WTC11 (cell line): ENCODE measurements around the gene TNC. TPM values are rescaled to one million over a fixed set of nuclear protein-coding genes. Genes with fewer than 3 reads are reported as not detected.

Experiments used
- ATAC-seq: fragments of 200-7000 bp; cut with Tn5 transposase; 2 replicates; pipeline ENCODE4 v1.10.0; 2021; ENCODE audit warnings: mild to moderate bottlenecking, moderate library complexity
- CTCF ChIA-PET: fragments of 300-600 bp; sonication (Branson Sonifier 250); formaldehyde crosslinking; loops from one replicate; lab custom pipeline; 2021; ENCODE audit warnings: antibody characterized with exemption; lab: Charles Lee
- POLR2A ChIA-PET: fragments of 350-600 bp; sonication (Branson Sonifier 250); formaldehyde crosslinking; loops from one replicate; lab custom pipeline; 2021; ENCODE audit warnings: antibody characterized with exemption; lab: Charles Lee
- DNase-seq: peaks from one replicate; pipeline ENCODE4 v3.0.0; 2021; ENCODE audit warnings: low spot score
- H3K27ac Mint-ChIP-seq: 2 replicates; pipeline ENCODE4 v1.8.0; 2021; ENCODE audit warnings: mixed read lengths
- H3K27me3 Mint-ChIP-seq: 2 replicates; pipeline ENCODE4 v1.8.0; 2021; ENCODE audit warnings: low read depth, mild to moderate bottlenecking, moderate library complexity, mixed read lengths
- H3K36me3 Mint-ChIP-seq: 2 replicates; pipeline ENCODE4 v1.8.0; 2021; ENCODE audit warnings: mixed read lengths
- H3K4me1 Mint-ChIP-seq: 2 replicates; pipeline ENCODE4 v1.8.0; 2022; ENCODE audit warnings: mixed read lengths
- H3K4me3 Mint-ChIP-seq: 2 replicates; pipeline ENCODE4 v1.8.0; 2021; ENCODE audit warnings: mild to moderate bottlenecking, moderate library complexity, mixed read lengths
- H3K9me3 Mint-ChIP-seq: 2 replicates; pipeline ENCODE4 v1.8.0; 2021; ENCODE audit warnings: mixed read lengths
- ATF1 ChIP-seq: sonication (generic); formaldehyde crosslinking; IDR thresholded peaks from 2 replicates; pipeline ENCODE4 v1.8.1; 2023; ENCODE audit warnings: mild to moderate bottlenecking, moderate library complexity, missing genetic modification reagents
- CBFB ChIP-seq: sonication (generic); formaldehyde crosslinking; IDR thresholded peaks from 2 replicates; pipeline ENCODE4 v1.8.1; 2022; ENCODE audit warnings: mild to moderate bottlenecking, low read depth, missing genetic modification reagents
- ELF4 ChIP-seq: sonication (generic); formaldehyde crosslinking; IDR thresholded peaks from 2 replicates; pipeline ENCODE4 v1.8.1; 2022; ENCODE audit warnings: low read depth, mild to moderate bottlenecking, moderate library complexity, missing genetic modification reagents
- FOXJ3 ChIP-seq: sonication (generic); formaldehyde crosslinking; IDR thresholded peaks from 2 replicates; pipeline ENCODE4 v1.9.0; 2021; ENCODE audit warnings: missing genetic modification reagents, mild to moderate bottlenecking, borderline replicate concordance
- HMGA2 ChIP-seq: fragments of 250-450 bp; sonication (Bioruptor Pico); IDR thresholded peaks from 2 replicates; pipeline ENCODE4 v1.4.0; 2021; ENCODE audit warnings: mild to moderate bottlenecking, moderate library complexity
- KAT7 ChIP-seq: sonication (generic); formaldehyde crosslinking; IDR thresholded peaks from 2 replicates; pipeline ENCODE4 v1.8.1; 2023; ENCODE audit warnings: missing genetic modification reagents, mild to moderate bottlenecking, borderline replicate concordance
- MXD4 ChIP-seq: fragments of 250-450 bp; sonication (Bioruptor Pico); IDR thresholded peaks from 2 replicates; pipeline ENCODE4 v1.8.0; 2021; ENCODE audit warnings: mild to moderate bottlenecking, moderate library complexity, borderline replicate concordance
- MYBL2 ChIP-seq: sonication (generic); formaldehyde crosslinking; IDR thresholded peaks from 2 replicates; pipeline ENCODE4 v1.8.1; 2023; ENCODE audit warnings: mild to moderate bottlenecking, moderate library complexity, missing genetic modification reagents
- NFYB ChIP-seq: sonication (generic); formaldehyde crosslinking; conservative IDR thresholded peaks from 2 replicates; pipeline ENCODE4 v1.8.0; 2022; ENCODE audit warnings: low read depth, missing genetic modification reagents
- NR1H2 ChIP-seq: sonication (generic); formaldehyde crosslinking; IDR thresholded peaks from 2 replicates; pipeline ENCODE4 v1.9.0; 2021; ENCODE audit warnings: mild to moderate bottlenecking, moderate library complexity, missing genetic modification reagents
- NR2C2 ChIP-seq: sonication (generic); formaldehyde crosslinking; IDR thresholded peaks from 2 replicates; pipeline ENCODE4 v1.8.0; 2022; ENCODE audit warnings: mild to moderate bottlenecking, missing genetic modification reagents
- NR3C1 ChIP-seq: sonication (generic); formaldehyde crosslinking; conservative IDR thresholded peaks from 2 replicates; pipeline ENCODE4 v1.8.1; 2023; ENCODE audit warnings: low read depth, mild to moderate bottlenecking, missing genetic modification reagents
- PRRX2 ChIP-seq: fragments of 250-450 bp; sonication (Bioruptor Pico); IDR thresholded peaks from 2 replicates; pipeline ENCODE4 v1.8.0; 2021; ENCODE audit warnings: mild to moderate bottlenecking
- SOX15 ChIP-seq: fragments of 250-450 bp; sonication (Bioruptor Pico); IDR thresholded peaks from 2 replicates; pipeline ENCODE4 v1.9.0; 2021; ENCODE audit warnings: mild to moderate bottlenecking
- TCF7 ChIP-seq: sonication (generic); formaldehyde crosslinking; IDR thresholded peaks from 2 replicates; pipeline ENCODE4 v1.8.0; 2022; ENCODE audit warnings: mild to moderate bottlenecking, low read depth, missing genetic modification reagents, moderate library complexity
- TEAD1 ChIP-seq: sonication (generic); formaldehyde crosslinking; IDR thresholded peaks from 2 replicates; pipeline ENCODE4 v1.8.0; 2022; ENCODE audit warnings: mild to moderate bottlenecking, missing genetic modification reagents
- TP53 ChIP-seq: sonication (generic); formaldehyde crosslinking; IDR thresholded peaks from 2 replicates; pipeline ENCODE4 v1.8.1; 2023; ENCODE audit warnings: mild to moderate bottlenecking, missing genetic modification reagents
- USF2 ChIP-seq: sonication (generic); formaldehyde crosslinking; IDR thresholded peaks from 2 replicates; pipeline ENCODE4 v1.8.1; 2023; ENCODE audit warnings: mild to moderate bottlenecking, missing genetic modification reagents, moderate library complexity
- ZBTB21 ChIP-seq: sonication (generic); formaldehyde crosslinking; IDR thresholded peaks from 2 replicates; pipeline ENCODE4 v1.8.1; 2023; ENCODE audit warnings: mild to moderate bottlenecking, missing genetic modification reagents, borderline replicate concordance
- ZNF263 ChIP-seq: sonication (generic); formaldehyde crosslinking; IDR thresholded peaks from 2 replicates; pipeline ENCODE4 v1.8.1; 2022; ENCODE audit warnings: low read depth, mild to moderate bottlenecking, moderate library complexity, missing genetic modification reagents
- ZNF532 ChIP-seq: fragments of 250-450 bp; sonication (Bioruptor Pico); IDR thresholded peaks from 2 replicates; pipeline ENCODE4 v1.9.0; 2021; ENCODE audit warnings: mild to moderate bottlenecking, borderline replicate concordance
- ZNF671 ChIP-seq: fragments of 250-450 bp; sonication (Bioruptor Pico); IDR thresholded peaks from 2 replicates; pipeline ENCODE4 v1.8.0; 2021; ENCODE audit warnings: mild to moderate bottlenecking
- total RNA-seq: library from RNA; stranded (reverse); gene quantifications from 3 replicates; pipeline ENCODE4 v1.2.3, GENCODE V29; 2021
- TF ChIP-seq, protein P1 (sequence below): sonication (generic); formaldehyde crosslinking; IDR thresholded peaks from 2 replicates; pipeline ENCODE4 v1.8.1; 2023; ENCODE audit warnings: mild to moderate bottlenecking, missing genetic modification reagents, borderline replicate concordance
- TF ChIP-seq, protein P2 (sequence below): sonication (generic); formaldehyde crosslinking; IDR thresholded peaks from 2 replicates; pipeline ENCODE4 v1.8.1; 2022; ENCODE audit warnings: mild to moderate bottlenecking, missing genetic modification reagents, moderate library complexity, borderline replicate concordance
- TF ChIP-seq, protein P3 (sequence below): sonication (generic); formaldehyde crosslinking; IDR thresholded peaks from 2 replicates; pipeline ENCODE4 v1.8.0; 2022; ENCODE audit warnings: mild to moderate bottlenecking, missing genetic modification reagents

Gene TNC
- total RNA-seq, 1 experiment from 2014 or later = 4.5 TPM

DNA sequence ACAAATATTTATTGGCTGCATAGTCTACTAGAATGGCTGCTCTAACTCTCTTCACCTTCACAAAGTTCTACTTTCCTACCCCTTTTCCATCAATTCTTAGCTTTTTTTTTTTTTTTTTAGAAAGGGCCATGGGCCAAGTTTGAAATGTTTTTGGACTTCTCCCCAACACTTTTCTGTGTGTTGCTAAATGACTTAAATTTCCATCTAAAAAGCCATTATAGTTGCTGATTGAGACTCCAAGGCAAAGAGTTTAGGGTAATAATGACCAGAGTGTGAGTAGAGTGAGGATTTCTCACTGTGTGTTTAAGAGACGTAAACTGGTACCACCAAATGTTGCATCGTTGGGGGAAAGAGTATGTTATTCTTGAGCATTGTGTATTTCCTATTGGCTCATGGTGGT, 24.4 kb downstream of the TNC start (continued):
- TF ChIP-seq, protein P1, sequence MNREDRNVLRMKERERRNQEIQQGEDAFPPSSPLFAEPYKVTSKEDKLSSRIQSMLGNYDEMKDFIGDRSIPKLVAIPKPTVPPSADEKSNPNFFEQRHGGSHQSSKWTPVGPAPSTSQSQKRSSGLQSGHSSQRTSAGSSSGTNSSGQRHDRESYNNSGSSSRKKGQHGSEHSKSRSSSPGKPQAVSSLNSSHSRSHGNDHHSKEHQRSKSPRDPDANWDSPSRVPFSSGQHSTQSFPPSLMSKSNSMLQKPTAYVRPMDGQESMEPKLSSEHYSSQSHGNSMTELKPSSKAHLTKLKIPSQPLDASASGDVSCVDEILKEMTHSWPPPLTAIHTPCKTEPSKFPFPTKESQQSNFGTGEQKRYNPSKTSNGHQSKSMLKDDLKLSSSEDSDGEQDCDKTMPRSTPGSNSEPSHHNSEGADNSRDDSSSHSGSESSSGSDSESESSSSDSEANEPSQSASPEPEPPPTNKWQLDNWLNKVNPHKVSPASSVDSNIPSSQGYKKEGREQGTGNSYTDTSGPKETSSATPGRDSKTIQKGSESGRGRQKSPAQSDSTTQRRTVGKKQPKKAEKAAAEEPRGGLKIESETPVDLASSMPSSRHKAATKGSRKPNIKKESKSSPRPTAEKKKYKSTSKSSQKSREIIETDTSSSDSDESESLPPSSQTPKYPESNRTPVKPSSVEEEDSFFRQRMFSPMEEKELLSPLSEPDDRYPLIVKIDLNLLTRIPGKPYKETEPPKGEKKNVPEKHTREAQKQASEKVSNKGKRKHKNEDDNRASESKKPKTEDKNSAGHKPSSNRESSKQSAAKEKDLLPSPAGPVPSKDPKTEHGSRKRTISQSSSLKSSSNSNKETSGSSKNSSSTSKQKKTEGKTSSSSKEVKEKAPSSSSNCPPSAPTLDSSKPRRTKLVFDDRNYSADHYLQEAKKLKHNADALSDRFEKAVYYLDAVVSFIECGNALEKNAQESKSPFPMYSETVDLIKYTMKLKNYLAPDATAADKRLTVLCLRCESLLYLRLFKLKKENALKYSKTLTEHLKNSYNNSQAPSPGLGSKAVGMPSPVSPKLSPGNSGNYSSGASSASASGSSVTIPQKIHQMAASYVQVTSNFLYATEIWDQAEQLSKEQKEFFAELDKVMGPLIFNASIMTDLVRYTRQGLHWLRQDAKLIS (CRISPR knock-in tag) = no peak
- no peak for TF ChIP-seq CBFB
- TF ChIP-seq PRRX2 (CRISPR knock-in tag) = no peak
- TF ChIP-seq SOX15 (CRISPR knock-in tag) = no peak
- no peak for TF ChIP-seq NR3C1 (CRISPR knock-in tag)
- no peak for TF ChIP-seq ZBTB21
- TF ChIP-seq TCF7 = no peak
- no peak for TF ChIP-seq MXD4 (CRISPR knock-in tag)
- TF ChIP-seq ZNF263 (CRISPR knock-in tag) = no peak
- no peak for TF ChIP-seq TP53 (CRISPR knock-in tag)
- TF ChIP-seq, protein P2, sequence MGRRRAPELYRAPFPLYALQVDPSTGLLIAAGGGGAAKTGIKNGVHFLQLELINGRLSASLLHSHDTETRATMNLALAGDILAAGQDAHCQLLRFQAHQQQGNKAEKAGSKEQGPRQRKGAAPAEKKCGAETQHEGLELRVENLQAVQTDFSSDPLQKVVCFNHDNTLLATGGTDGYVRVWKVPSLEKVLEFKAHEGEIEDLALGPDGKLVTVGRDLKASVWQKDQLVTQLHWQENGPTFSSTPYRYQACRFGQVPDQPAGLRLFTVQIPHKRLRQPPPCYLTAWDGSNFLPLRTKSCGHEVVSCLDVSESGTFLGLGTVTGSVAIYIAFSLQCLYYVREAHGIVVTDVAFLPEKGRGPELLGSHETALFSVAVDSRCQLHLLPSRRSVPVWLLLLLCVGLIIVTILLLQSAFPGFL (CRISPR knock-in tag) = no peak
- TF ChIP-seq NR1H2 (CRISPR knock-in tag) = no peak
- no peak for TF ChIP-seq ATF1

GRCh38 chr9:115090486-115090885, 27.5 kb downstream of the TNC start:
- POLR2A ChIA-PET = no interaction called here
- no peak overlapping the region for H3K4me3 Mint-ChIP-seq
- CTCF ChIA-PET = no interaction called here
- H3K9me3 Mint-ChIP-seq = no peaks in the 10 kb centered on the region
- no peaks in the 10 kb centered on the region for H3K36me3 Mint-ChIP-seq
- H3K4me1 Mint-ChIP-seq = peaks cover 17% of the 10 kb centered on the region
- 0 out of 2 replicates have a peak, but pooled peaks have one; percentile 18 for ATAC-seq
- DNase-seq = no peak
- H3K27ac Mint-ChIP-seq = no peak overlapping the region
- TF ChIP-seq NR2C2 (CRISPR knock-in tag) = no peak
- no peak for TF ChIP-seq MYBL2 (CRISPR knock-in tag)
- no peak for TF ChIP-seq ELF4
- no peak for TF ChIP-seq FOXJ3
- no peak for TF ChIP-seq HMGA2
- TF ChIP-seq KAT7 = no peak
- no peak for TF ChIP-seq PRRX2 (CRISPR knock-in tag)
- no peak for TF ChIP-seq ZNF671 (CRISPR knock-in tag)
- no peak for TF ChIP-seq TEAD1 (CRISPR knock-in tag)
- TF ChIP-seq USF2 (CRISPR knock-in tag) = no peak
- no peak for TF ChIP-seq ZNF532 (CRISPR knock-in tag)
- no peak for TF ChIP-seq NFYB (CRISPR knock-in tag)
- TF ChIP-seq, protein P3, sequence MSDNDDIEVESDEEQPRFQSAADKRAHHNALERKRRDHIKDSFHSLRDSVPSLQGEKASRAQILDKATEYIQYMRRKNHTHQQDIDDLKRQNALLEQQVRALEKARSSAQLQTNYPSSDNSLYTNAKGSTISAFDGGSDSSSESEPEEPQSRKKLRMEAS (CRISPR knock-in tag) = no peak
- H3K27me3 Mint-ChIP-seq = peaks cover 24% of the 10 kb centered on the region
